IMR-90 (cell line): ENCODE results near the gene CHRNA3. TPM values are rescaled to one million over a fixed set of nuclear protein-coding genes. Genes with fewer than 3 reads are reported as not detected.

Source experiments
- ATAC-seq: fragments of 200-7000 bp; cut with Tn5 transposase; 2 replicates; pipeline ENCODE4 v1.9.1; 2020; ENCODE audit warnings: low read depth, mild to moderate bottlenecking, moderate library complexity
- BruUV-seq: library from RNA; stranded (reverse); fragments of 400-500 nt; replicated peaks from 2 replicates; lab custom pipeline; 2021; lab: Mats Ljungman, UMichigan
- CTCF ChIA-PET: fragments of 300-600 bp; formaldehyde crosslinking; extraction: SDS; loops from one replicate; lab custom pipeline; 2021; ENCODE audit warnings: antibody characterized with exemption; lab: Yijun Ruan, JAX
- POLR2A ChIA-PET: fragments of 300-600 bp; sonication (Branson Sonifier 250); formaldehyde crosslinking; loops from one replicate; lab custom pipeline; 2022; ENCODE audit warnings: antibody characterized with exemption; ENCODE audit not compliant: unreplicated experiment; lab: Charles Lee
- DNase-seq: peaks from one replicate; pipeline ENCODE4 v3.0.0; 2013
- H2AFZ ChIP-seq: replicated peaks from 2 replicates; pipeline ENCODE3; 2013; ENCODE audit warnings: low read length, mild to moderate bottlenecking; ENCODE audit not compliant: poor library complexity
- H2AK5ac ChIP-seq: 2 replicates; pipeline ENCODE4 v1.6.1; 2013; ENCODE audit warnings: low read depth, low read length, inconsistent platforms
- H2AK9ac ChIP-seq: replicated peaks from 2 replicates; pipeline ENCODE3; 2013; ENCODE audit warnings: mild to moderate bottlenecking, low read depth, low read length, moderate library complexity; ENCODE audit not compliant: poor library complexity
- H2BK120ac ChIP-seq: 2 replicates; pipeline ENCODE4 v1.6.1; 2013; ENCODE audit warnings: low read depth, low read length, inconsistent platforms
- H2BK15ac ChIP-seq: 3 replicates; pipeline ENCODE4 v1.6.1; 2013; ENCODE audit warnings: low read depth, low read length, inconsistent platforms
- H2BK20ac ChIP-seq: 2 replicates; pipeline ENCODE4 v1.6.1; 2013; ENCODE audit warnings: low read depth, mild to moderate bottlenecking, inconsistent platforms, low read length, moderate library complexity
- H2BK5ac ChIP-seq: 2 replicates; pipeline ENCODE4 v1.6.1; 2013; ENCODE audit warnings: mild to moderate bottlenecking, low read depth, low read length, inconsistent platforms; ENCODE audit not compliant: poor library complexity, severe bottlenecking
- H3K14ac ChIP-seq: replicated peaks from 2 replicates; pipeline ENCODE4 v1.6.1; 2013; ENCODE audit warnings: low read depth, low read length, inconsistent platforms
- H3K18ac ChIP-seq: 2 replicates; pipeline ENCODE4 v1.6.1; 2013; ENCODE audit warnings: low read depth, low read length, control low read depth
- H3K23ac ChIP-seq: 2 replicates; pipeline ENCODE4 v1.6.1; 2013; ENCODE audit warnings: low read depth, low read length, inconsistent platforms
- H3K27ac ChIP-seq: 2 replicates; pipeline ENCODE4 v1.5.1; 2013; ENCODE audit warnings: mild to moderate bottlenecking, control low read depth, low read length; ENCODE audit not compliant: insufficient read depth
- H3K27me3 ChIP-seq: 2 replicates; pipeline ENCODE4 v1.6.1; 2013; ENCODE audit warnings: low read length; ENCODE audit not compliant: control insufficient read depth, insufficient read depth
- H3K36me3 ChIP-seq: 2 replicates; pipeline ENCODE4 v1.6.1; 2013; ENCODE audit warnings: low read length, mixed read lengths; ENCODE audit not compliant: control insufficient read depth, insufficient read depth
- H3K4ac ChIP-seq: 2 replicates; pipeline ENCODE4 v1.6.1; 2013; ENCODE audit warnings: low read depth, low read length, inconsistent platforms
- H3K4me1 ChIP-seq: 2 replicates; pipeline ENCODE4 v1.6.1; 2013; ENCODE audit warnings: low read length, mixed read lengths; ENCODE audit not compliant: control insufficient read depth, insufficient read depth
- H3K4me2 ChIP-seq: 2 replicates; pipeline ENCODE4 v1.6.1; 2013; ENCODE audit warnings: low read depth, mild to moderate bottlenecking, control low read depth, low read length, moderate library complexity
- H3K4me3 ChIP-seq: 2 replicates; pipeline ENCODE4 v1.5.1; 2013; ENCODE audit warnings: low read depth, mild to moderate bottlenecking, control low read depth, low read length, moderate library complexity; ENCODE audit not compliant: insufficient read depth
- H3K56ac ChIP-seq: 2 replicates; pipeline ENCODE4 v1.6.1; 2013; ENCODE audit warnings: low read length, inconsistent platforms; ENCODE audit not compliant: insufficient read depth; ENCODE audit errors: extremely low read depth
- H3K79me1 ChIP-seq, 2 experiments: 2 replicates each; pipeline ENCODE4 v1.6.1; 2013; ENCODE audit warnings: low read length in 2 of 2, inconsistent platforms in 1 of 2, low read depth in 1 of 2
- H3K9ac ChIP-seq: 2 replicates; pipeline ENCODE4 v1.6.1; 2013; ENCODE audit warnings: low read depth, low read length, control low read depth
- H3K9me1 ChIP-seq: 2 replicates; pipeline ENCODE4 v1.6.1; 2013; ENCODE audit warnings: low read length, inconsistent platforms; ENCODE audit not compliant: insufficient read depth
- H3K9me3 ChIP-seq: 2 replicates; pipeline ENCODE4 v1.6.1; 2013; ENCODE audit warnings: low read length; ENCODE audit not compliant: control insufficient read depth, insufficient read depth
- H4K20me1 ChIP-seq: 2 replicates; pipeline ENCODE4 v1.6.1; 2013; ENCODE audit warnings: low read length, inconsistent platforms; ENCODE audit not compliant: insufficient read depth
- H4K5ac ChIP-seq: 2 replicates; pipeline ENCODE4 v1.6.1; 2013; ENCODE audit warnings: mild to moderate bottlenecking, low read depth, low read length, control low read depth
- H4K8ac ChIP-seq, 2 experiments: 2 replicates each; pipeline ENCODE4 v1.6.1; 2013; ENCODE audit warnings: low read depth in 2 of 2, low read length in 2 of 2, control low read depth in 1 of 2, inconsistent platforms in 1 of 2
- H4K91ac ChIP-seq: 2 replicates; pipeline ENCODE4 v1.6.1; 2013; ENCODE audit warnings: low read depth, low read length, inconsistent platforms; ENCODE audit not compliant: insufficient read depth
- MAFK ChIP-seq: IDR thresholded peaks from 2 replicates; pipeline ENCODE4 v1.6.1; 2012; ENCODE audit warnings: low read depth, low read length, improper control_type of control experiment
- POLR2A ChIP-seq: IDR thresholded peaks from 2 replicates; pipeline ENCODE4 v1.6.1; 2012; ENCODE audit warnings: mild to moderate bottlenecking, low read depth, low read length
- WGBS, 2 experiments: methylation state at CpG; one replicate each; pipeline versions ENCODE4 v1.1.5 to v1.1.7; 2013; ENCODE audit warnings: missing lambda C conversion rate in 2 of 2; ENCODE audit not compliant: insufficient read length in 1 of 2; ENCODE audit errors: extremely low coverage in 2 of 2; 5-methylcytosine and 5-hydroxymethylcytosine counted together
- dilution Hi-C: fragments of 300-500 bp; cut with HindIII; formaldehyde crosslinking; loops from one replicate; pipeline ENCODE4 v1.14.3; 2018; ENCODE audit warnings: low sequenced_read_pairs; ENCODE audit not compliant: unreplicated experiment
- in situ Hi-C: fragments of 300-500 bp; cut with MboI; formaldehyde crosslinking; loops from 3 replicates; pipeline ENCODE4 v1.14.3; 2019; ENCODE audit warnings: low sequenced_read_pairs, inconsistent platforms, mixed read lengths
- intact Hi-C: fragments of 100-400 bp; cut with micrococcal nuclease; formaldehyde crosslinking; loops from 2 replicates; pipeline ENCODE4 v1.10.0; 2022
- polyA plus RNA-seq, 3 experiments: library from polyadenylated mRNA; depleted of rRNA; stranded (reverse); fragments of >200 nt; gene quantifications; 2 replicates each; pipeline ENCODE4 v1.2.3, GENCODE V29; 2012; ENCODE audit warnings: low replicate concordance in 1 of 3
- total RNA-seq: library from RNA; depleted of rRNA; stranded (reverse); fragments of >200 nt; gene quantifications from 2 replicates; pipeline ENCODE4 v1.2.3, GENCODE V29; 2012

CHRNA3 gene
- total and polyA plus RNA-seq, 2 of the 4 experiments (the other 2 are of a cell fraction): not detected

DNA sequence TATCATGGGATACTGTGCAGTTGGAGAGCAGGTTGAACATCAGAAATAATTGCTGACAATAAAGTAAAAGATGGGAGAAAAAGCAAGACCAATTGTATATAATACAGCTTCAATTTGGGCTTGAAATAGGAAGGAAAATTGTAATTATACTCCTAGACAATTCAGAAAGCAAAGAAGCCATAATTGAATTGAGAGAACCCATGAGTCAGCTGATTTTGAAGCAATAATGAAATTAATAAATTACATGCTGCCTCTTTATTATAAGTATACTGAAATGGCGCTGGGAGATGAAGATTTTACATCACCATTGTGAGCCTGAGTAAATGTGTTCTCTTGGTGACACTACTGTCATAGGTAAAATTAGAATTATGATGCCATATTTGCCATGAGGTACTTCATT lies 23.2 kb downstream of the CHRNA3 start:
- no peak for TF ChIP-seq POLR2A
- TF ChIP-seq MAFK: peak; percentile 67
- no TSS peak for BruUV-seq
- Histone ChIP-seq H2AK5ac (no peak overlapping the region), H2AFZ (no peak overlapping the region), H2BK120ac (no peak overlapping the region), H3K4me3 (no peak overlapping the region), H2BK20ac (no peak overlapping the region), H3K18ac (no peak overlapping the region), H3K36me3 (no peaks in the 10 kb centered on the region), H3K9me3 (no peaks in the 10 kb centered on the region), H4K8ac (no peak overlapping the region), H4K5ac (no peak overlapping the region), H3K27me3 (no peaks in the 10 kb centered on the region; the same call in 1 of the 2 replicates), H3K23ac (no peak overlapping the region), H2BK5ac (no peak overlapping the region), H2BK15ac (no peak overlapping the region), H2AK9ac (no peak overlapping the region), H3K27ac (no peak overlapping the region), H4K91ac (no peak overlapping the region), H4K20me1 (no peaks in the 10 kb centered on the region), H3K4me1 (no peaks in the 10 kb centered on the region), H3K9me1 (no peaks in the 10 kb centered on the region), H3K9ac (no peak overlapping the region), H3K79me1 (no peaks in the 10 kb centered on the region), H3K14ac (no peak overlapping the region), H3K4ac (no peak overlapping the region), H3K56ac (no peak overlapping the region), H3K4me2 (no peak overlapping the region)
- CTCF ChIA-PET: no interaction called here
- DNase-seq (no peak), ATAC-seq (no peak)
- intact Hi-C loops: no loop called here
- dilution Hi-C loops: no loop called here
- POLR2A ChIA-PET: no interaction called here
- WGBS, 2 experiments: no CpG with 5 or more reads among the region's 1 CpG
- in situ Hi-C loops: no loop called here
